HG03064 (cell line): Measurements from ENCODE around the gene ZNF511.
"Not testable (repeated sequence)": the region's sequence is repeated elsewhere in the genome, so short reads cannot be mapped to it uniquely, and the experiment has no call there.

ENCODE experiments used
- ATAC-seq: cut with Tn5 transposase; IDR thresholded peaks from one replicate; pipeline ENCODE4 v1.9.1; 2021; ENCODE audit warnings: low read depth; ENCODE audit not compliant: unreplicated experiment

Gene ZNF511

DNA sequence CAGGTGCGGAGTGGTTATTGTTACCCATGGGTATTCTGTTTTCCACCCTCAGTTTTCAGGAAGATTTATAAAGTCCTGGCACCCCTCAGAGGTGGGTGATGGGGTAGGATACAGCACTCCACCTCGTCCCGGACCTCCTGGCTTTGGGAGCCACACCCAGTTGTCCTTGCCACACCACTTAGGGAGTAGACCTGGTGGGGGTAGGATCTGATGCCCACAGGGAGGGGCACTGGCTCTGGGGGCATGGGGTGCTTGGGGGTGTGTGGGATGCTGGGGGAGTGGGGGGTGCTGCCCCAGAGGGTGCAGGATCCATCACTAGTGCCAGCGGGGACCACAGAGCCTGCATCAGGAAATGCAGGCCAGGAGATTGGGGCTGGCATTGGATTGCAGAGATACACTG lies 4.5 kb downstream of the ZNF511 start:
- no peak for ATAC-seq

DNA sequence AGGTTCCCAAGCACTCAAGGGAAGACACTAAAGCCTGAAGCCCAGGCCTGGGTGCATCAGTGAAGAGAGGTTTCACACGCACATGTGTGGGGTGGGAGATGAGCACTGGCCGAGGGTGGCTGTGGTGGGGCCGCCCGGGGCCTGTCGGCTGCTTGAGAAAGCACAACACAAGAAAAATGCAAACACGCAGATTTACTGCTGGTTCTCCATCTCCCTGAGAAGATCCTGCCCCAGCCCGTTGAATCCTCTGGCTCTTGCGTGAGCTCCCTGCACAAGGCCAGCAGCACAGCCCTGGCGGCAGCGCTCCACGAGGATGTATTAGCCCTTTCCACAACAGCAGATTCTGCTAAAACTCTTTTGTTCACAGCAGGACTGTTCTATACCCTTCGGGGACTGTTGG lies 6.2 kb downstream of the ZNF511 start:
- no peak for ATAC-seq

DNA sequence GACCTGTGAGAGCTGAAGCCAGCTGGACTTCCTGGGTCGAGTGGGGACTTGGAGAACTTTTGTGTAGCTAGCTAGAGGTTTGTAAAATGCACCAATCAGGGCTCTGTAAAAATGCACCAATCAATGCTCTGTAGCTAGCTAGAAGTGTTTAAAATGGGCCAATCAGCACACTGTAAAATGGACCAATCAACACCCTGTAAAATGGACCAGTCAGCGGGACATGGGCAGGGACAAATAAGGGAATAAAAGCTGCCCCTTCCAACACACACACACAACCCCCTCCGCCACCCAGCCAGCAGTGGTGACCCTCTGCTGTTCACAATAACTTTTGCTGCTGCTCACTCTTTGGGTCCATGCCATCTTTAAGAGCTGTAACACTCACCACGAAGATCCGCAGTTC lies 7.1 kb downstream of the ZNF511 start:
- ATAC-seq: no peak

DNA sequence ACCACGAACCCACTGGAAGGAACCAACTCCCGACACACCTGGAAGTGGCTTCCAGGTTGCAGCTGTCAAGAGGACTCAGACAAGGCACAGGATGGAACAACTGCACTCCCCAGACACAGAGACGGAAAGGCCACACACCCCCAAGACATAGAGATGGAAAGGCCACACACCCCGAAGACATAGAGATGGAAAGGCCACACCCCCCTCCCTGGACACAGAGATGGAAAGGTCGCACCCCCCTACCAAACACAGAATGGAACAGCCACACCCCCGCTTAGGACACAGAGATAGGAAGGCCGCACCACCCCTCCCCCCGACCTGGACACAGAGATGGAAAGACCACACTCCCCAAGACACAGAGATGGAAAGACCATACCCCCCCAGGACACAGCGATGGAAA lies 7.6 kb downstream of the ZNF511 start:
- no peak for ATAC-seq

DNA sequence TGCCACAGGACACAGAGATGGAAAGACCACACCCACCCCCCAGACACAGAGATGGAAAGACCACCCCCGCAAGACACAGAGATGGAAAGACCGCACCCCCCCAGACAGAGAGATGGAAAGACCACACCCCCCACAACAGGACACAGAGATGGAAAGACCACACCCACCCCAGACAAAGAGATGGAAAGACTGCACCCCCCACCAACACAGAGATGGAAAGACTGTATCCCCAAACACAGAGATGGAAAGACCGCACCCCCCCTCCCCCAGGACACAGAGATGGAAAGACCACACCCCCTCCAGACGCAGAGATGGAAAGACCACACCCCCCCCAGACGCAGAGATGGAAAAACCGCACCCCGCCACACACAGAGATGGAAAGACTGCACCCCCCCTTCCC lies 8.0 kb downstream of the ZNF511 start:
- ATAC-seq: no peak

DNA sequence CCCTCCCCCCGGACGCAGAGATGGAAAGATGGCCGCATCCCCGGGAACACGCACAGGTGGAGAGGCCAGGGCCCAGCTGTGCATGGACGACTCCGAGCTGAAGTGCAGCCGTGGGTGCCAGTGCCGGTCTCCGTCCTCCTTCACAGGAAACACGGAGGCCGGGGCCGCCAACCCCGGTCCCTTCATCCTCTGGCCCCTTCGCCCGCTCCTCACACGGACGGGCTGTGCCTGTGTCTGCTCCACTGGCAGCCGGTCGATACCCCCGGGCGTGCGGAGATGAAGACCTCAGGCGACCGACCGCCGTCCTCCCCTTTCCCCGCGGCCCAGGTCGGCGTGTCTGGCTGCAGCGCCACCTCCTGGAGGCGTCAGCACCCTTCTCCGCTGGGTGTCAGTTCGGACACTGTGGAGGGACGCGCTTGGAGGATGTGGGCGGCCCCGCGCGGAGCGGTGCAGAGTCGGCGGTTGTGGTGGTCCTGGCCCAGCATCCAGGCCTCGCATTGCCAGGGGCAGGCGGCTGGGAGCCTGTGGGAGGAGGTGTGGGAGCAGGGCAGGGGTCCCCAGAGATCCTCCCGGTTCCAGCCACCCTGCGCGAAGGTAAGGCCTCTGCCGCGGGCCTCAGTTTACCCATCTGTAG lies 9.9 kb downstream of the ZNF511 start:
- ATAC-seq: no peak

DNA sequence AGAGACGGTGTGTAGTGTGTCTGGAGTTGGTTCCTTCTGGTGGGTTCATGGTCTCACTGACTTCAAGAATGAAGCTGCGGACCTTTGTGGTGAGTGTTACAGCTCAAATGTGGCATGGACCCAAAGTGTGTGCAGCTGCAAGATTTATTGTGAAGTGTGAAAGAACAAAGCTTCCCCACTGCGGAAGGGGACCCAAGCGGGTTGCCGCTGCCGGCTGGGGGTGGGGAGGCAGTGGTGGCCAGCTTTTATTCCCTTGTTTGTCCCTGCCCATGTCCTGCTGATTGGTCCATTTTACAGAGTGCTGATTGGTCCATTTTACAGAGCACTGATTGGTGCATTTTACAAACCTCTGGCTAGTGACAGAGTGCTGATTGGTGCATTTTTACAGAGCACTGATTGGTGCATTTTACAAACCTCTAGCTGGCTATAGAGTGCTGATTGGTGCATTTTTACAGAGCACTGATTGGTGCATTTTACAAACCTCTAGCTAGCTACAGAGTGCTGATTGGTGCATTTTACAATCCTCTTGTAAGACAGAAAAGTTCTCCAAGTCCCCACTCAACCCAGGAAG lies 12.2 kb downstream of the ZNF511 start:
- ATAC-seq: not testable (repeated sequence)

DNA sequence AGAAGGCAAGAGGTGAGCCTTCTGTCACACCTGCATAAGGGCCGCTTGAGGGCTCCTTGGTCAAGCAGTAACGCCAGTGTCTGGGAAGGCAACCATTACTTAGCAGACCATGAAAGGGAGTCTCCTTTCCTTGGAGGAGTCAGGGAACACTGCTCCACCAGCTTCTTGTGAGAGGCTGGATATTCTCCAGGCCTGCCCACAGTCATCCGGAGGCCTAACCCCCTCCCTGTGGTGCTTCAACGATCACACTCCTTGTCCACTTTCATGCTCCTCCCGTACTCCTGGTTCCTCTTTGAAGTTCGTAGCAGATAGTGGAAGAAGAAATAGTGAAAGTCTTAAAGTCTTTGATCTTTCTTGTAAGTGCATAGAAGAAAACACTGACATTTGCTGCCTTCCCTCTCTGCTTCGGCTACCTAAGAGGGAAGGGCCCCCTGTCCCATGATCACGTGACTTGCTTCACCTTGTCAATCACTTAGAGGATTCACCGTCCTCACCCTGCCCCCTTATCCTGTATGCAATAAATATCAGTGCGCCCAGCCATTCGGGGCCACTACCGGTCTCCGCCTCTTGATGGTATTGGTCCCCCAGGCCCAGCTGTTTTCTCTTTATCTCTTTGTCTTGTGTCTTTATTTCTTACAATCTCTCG lies 13.5 kb downstream of the ZNF511 start:
- not testable (repeated sequence) for ATAC-seq

DNA sequence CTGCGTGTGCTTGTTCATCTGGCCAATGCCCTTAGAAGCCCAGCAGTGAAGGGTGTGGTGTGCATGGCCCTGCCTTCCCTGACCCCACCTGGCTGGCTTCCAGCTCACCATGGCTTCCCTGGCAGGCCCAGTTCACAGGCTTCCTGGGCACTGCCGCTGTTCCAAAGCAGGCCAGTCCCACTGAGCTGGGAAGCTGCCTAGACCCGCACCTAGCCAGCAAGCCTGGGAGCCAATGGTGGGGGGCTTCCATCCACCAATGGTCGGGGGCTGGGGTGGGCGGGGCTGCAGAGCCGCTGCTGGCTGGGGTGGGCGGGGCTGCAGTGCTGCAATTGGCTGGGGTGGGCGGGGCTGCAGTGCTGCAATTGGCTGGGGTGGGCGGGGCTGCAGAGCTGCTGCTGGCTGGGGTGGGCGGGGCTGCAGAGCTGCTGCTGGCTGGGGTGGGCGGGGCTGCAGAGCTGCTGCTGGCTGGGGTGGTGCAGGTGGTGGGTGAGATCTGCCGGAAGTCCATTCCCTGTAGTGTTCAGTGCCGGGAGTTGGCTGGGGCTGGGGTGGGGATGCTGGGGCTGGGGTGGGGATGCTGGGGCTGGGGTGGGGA lies 15.6 kb downstream of the ZNF511 start:
- no peak for ATAC-seq

DNA sequence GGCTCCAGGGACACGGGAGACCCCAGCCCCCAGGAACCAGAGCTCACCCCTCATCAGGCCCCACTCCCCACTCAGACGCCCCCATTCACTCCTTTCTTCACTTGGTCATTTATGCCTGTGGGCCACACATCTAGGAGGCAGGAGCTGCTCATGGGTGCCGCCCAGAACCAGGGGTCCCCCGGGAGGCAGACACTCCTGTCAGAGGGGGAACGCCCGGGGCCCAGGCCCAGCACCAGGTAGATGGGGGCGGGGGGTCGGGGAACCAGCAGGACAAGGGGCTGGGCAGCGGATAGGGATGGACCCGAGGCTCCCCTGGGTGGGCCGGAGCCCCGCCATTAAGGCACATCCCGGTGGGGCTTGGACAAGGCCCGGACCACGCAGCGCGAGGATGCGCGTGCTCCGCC lies 16.1 kb downstream of the ZNF511 start:
- no peak for ATAC-seq

DNA sequence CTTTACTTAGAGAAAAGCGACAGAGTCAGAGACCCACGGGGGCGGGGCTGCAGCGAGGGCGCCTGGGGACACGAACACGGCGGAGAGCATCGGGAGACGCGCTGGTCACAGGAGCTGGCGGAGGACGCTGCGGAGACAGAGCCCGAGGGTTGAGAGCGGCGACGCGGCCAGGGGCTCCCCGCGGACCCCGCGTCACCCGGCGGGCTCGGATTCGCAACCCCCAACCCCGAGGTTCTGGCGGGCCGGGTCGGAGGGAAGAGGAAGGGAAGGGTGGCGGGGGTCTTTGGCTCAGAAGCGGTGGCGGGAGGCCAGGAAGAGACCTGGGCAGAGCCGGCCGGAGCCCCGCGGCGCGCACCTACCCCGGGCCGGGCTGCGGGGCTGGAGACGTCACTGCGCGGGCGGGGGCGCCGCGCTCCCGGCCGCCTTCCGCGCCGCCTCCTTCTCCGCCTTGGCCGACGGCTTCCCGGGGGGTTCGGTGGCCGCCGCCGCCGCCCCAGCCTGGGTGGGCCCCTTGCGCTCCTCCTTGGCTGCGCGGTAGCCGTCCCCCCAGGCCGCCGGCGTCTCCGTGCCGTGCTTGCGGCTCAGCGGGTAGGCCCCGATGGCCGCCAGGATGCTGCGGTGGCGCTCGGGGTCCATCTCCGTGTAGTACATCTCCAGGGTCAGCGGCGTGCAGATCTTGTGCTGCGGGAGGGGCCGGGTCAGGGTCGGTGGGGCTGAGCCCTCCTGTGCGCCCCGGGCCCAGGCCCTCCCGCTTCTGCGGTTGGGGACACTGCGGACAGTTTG lies 16.9 kb downstream of the ZNF511 start:
- no peak for ATAC-seq

DNA sequence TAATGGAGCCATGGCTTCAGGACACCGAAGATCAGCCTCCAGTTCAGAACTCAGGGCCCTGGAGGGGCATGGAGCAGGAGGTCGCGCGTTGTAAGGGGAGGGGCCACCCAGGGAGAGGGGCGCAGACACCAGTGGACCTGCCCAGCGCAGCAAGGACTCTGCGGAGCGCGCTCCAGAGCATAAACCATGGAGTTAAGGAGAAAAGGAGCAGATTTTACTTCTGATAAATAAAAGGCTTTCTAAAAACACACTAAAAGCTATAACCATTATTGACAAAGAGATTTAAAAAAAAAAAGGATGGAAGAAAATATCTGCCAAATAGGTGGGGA lies 17.5 kb downstream of the ZNF511 start:
- ATAC-seq: no peak

DNA sequence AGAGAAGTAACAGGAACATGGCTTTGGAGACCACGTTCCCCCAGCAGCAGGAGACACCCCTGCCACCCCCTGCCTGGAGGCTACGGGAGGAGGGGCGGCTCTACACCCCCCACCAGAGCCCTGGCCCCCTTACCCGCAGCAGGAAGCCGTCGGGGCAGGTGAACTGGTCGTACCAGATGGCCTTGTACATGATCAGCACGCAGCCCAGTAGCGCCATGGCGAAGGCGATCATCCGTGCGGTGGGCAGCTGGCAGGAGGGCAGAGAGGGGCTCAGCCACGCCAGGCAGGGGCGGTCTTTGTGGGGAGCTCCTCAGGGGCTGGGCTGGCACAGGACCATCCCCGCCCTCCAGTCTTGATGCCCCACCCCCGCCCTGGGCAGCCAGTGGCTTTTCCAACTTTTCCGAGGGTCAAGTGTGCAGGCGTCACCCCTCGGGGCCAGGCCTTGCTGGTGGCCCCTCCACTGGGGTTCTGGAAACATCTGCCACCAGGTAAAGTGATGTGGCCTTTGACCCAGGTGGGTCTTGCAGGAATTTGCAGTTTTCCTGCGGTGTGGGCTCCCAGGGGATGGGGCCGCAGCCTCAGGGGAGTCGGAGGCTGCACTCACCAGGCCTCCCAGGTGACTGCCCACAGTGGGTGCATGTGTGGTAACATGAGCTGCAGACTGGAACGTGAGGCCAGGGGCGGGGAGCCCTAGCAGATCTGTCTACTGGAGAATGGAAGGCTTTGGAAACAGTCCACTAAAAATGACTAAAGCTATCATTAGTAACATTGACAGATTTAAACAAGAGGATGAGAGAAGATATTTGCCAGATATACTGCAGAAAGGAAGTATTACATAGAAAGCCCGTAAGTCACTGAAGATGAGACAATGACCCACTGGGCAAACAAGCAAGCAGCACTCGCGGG lies 18.3 kb downstream of the ZNF511 start:
- ATAC-seq: no peak

DNA sequence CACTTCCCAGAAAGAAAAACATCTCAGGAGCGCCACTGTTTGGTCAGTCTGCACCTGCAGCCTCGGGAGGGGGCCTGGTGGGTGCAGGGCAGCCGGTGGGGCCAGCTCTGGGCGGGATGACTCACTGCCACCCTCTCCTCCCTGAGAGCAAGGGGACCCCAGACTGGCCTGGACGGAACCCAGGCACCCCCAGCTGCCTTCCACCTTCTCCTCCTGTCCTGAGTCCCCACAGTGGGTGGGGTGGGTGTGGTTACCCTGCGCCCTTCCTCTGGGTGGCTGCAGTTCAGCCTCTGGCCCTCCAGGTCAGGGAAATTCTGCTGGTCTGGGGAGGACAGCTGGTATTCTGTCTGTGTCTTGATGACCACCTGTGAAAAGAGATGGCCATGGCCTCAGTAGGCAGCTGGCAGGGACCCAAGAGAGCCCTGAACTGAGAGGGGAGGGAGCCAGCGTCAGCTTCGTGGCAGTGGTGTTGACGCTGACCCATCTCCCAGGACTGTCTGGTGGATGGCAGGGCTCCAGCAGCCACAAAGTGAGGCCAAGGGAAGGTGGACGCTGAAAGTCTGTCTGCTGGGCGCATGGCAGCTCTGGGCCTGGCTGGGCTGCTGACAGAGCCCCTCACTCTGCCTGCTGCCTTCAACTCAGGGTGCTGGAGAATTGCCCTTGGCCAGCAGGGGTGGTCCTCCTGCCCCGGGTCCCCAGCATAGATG lies 19.1 kb downstream of the ZNF511 start:
- no peak for ATAC-seq

DNA sequence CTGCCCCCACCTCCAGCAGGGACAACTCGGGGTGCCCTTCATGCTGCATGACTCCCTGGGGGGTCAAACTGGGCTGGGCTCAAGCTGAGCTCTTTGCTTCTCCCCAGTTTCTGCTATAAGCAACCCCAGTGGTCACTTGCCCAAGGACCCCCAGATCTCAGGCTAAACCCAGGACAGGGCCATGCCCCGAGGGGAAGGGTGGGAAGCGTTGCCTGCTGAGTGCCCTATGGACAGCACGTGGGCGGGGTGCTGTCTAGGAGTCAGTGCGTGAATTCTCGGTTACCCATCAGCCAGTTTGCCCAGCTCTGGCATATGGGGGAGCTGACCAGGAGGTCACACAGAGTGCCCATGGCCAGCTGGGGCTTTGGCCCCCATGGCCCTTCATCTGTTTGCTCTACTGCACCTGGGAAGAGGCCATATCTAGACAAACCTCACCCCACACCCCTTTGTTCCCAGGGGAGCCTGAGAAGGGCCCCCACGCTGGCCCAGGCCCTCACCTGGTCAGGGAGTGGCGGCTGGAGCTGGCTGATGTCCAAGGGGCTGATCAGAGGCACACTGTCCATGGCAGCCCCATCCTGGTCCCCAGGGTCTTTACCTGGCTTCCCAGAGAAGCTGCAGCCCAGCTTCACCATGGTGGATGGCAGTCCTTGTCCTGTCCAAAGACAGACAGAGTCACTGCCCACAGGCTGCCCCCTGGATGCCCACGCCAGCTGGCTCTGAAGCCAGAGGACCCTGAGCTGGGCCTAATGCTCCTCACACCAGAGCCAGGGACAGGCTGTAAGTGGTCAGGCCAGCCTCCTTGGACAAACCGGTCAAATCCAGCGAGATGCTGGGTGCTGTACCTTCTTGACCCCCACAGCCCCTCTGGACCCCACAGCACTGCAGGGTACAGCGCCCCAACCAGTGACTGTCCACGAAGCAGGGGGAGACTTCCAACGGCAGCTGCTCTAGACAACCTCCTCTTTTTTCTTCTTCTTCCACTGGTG lies 19.9 kb downstream of the ZNF511 start:
- no peak for ATAC-seq

DNA sequence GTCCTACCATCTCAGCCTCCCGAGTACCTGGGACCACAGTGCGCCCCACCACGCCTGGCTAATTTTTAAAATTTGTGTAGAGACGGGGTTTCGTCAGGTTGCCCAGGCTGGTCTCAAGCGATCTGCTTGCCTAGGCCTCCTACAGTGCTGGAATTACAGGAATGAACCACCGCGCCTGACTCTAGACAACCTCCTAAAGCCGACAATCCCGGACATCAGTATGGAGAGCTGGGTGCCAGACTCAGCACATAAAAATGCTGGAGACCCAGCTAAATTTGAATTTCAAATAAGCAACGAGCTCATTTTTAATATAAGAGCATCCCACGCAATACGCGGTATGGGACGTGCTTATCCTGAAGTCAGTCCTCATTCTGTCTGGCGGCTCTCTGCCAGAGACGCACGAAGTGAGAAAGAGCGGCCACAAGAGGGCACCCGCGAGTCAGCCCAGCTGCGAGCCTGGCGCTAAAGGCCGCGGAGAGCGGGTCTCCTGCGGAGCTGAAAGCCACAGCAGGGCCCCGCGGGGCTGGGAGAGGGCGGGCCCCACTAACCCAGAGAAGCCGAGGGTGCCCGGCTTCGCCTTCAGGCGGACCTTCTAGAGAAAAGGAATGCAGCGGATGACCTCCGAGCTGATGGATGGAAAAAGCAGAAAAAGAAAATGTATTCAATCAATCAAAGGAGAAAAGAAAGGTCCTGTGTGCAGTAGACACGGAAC lies 20.9 kb downstream of the ZNF511 start:
- peak; percentile 84 for ATAC-seq

DNA sequence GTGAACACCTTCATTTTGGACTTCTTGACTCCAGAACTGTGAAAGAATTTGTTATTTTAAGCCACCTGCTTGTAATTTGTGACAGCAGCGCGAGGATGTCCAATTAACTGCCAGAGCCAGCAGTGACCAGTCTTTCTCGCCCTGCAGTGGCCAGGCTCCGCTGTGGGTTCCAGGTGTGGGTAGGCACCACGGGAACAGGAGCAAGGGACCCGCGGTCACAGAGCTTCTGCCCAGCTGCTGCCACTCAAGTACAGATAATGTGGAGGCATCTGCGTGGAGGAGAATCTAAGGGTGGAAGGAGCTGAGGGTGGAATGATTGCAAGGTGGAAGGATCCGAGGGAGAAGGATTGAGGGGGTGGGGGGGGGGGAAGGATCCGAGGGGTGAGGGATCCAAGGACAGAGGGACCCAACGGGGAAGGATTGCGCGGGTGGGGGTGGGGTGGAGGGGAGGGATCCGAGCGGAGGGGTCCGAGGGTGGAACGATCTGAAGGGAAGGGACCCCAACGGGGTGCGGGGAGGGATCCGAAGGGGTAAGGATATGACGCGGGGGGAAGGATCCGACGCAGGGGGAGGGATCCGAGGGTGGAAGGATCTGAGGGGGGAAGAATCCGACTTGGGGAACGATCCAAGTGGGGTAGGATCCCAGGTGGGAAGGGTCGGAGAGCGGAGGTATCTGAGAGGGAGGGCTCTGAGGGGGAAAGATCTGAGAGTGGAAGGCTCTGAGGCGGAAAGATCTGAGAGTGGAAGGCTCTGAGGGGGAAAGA lies 24.4 kb downstream of the ZNF511 start:
- no peak for ATAC-seq
